Activated T-helper 1 cell treated with Interleukin-2 at 50 U/mL for 16 hours (primary cell): ENCODE data around the gene DCP1B.

Experiments used
- DNase-seq: peaks from one replicate; pipeline ENCODE4 v3.0.0-alpha.2; 2020; ENCODE audit warnings: low read depth

DCP1B gene

GRCh38 chr12:1919763-1920162 is 84.5 kb downstream of the DCP1B start:
- no peak for DNase-seq

DNA sequence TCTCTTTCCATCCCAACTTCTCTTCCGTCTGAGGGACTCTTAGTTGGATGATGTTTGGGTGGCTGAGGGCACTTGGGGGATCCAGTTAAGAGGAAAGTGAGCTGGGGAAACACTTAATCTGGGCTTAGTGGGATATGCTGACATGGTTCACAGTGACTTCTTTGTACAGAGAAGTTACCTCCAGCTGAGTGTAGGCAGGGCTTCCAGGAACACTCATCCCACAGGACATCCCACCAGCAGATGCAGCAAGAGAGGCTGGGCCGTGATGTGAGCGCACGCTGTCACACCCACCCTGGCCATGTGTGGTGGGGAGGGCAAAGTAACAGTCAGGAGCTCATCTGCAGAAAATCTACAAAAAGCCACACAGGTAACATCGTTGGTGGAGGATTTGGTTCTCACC is 85.0 kb downstream of the DCP1B start:
- DNase-seq: no peak

DNA sequence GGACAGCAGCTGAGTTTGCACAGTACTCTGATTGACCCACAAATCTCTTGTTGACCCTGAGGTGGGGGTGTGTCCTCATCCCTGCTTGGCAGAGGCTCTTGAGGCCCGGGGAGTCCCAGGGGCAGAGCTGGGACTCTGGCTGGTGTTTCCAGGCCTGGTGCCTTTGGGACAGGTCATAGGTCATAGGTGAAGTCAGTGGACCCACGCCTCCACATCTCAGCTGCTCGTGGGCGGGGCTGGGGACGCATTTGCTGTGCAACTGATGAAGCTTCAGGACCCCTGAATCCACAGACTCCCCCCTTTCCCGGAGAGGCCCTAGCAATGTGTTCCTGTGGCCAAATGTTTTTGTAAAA is 85.4 kb downstream of the DCP1B start:
- DNase-seq: no peak

DNA sequence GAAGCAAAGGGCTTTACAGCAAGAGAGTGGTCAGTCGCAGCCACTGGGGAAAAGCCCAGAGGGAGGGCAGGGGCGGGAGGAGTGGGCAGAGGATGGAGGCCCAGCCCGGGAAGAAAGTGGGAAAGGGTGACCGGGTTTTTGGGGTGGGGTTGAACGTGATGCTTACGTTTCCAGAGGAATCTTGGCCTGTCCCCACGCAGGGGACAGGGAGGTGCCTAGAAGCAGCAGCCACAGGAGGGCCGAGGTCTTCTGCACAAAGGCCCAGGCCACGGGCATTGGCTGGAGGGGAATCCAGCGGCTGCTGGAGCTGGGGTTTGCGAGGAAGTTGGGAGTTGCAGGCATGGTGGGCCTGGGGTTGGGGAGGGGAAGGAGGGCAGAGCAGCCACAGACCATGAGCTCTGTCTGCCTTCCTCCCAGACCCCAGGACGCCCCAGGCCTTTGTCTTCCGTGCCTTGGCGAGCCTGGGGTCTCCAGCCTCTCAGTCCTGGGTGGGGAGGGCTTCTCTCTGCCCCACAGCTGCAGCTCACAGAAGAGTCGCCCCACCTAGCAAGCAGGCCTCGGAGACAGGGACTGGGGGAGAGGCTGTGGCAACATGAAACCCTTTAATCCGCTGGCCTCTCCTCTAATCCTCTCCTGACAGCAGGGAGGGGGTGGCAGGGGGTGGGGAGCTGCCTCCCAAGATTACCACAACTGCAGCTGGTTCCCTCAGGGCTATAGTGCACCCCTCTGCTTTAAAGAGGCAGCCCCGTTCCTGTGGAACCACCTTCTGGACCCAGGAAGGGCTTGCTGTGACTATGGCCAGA is 86.0 kb downstream of the DCP1B start, which contains the start of gene CACNA2D4:
CACNA2D4 (minus strand) TSS at position 572 of the 803 bp plus-strand sequence; CDS start at position 393, 179 bp downstream.
- DNase-seq: no peak

GRCh38 chr12:1917172-1918070 is 86.8 kb downstream of the DCP1B start:
- DNase-seq: no peak

- no peak for DNase-seq
Measured at GRCh38 chr12:1916371-1917171, 87.7 kb downstream of the DCP1B start.

DNA sequence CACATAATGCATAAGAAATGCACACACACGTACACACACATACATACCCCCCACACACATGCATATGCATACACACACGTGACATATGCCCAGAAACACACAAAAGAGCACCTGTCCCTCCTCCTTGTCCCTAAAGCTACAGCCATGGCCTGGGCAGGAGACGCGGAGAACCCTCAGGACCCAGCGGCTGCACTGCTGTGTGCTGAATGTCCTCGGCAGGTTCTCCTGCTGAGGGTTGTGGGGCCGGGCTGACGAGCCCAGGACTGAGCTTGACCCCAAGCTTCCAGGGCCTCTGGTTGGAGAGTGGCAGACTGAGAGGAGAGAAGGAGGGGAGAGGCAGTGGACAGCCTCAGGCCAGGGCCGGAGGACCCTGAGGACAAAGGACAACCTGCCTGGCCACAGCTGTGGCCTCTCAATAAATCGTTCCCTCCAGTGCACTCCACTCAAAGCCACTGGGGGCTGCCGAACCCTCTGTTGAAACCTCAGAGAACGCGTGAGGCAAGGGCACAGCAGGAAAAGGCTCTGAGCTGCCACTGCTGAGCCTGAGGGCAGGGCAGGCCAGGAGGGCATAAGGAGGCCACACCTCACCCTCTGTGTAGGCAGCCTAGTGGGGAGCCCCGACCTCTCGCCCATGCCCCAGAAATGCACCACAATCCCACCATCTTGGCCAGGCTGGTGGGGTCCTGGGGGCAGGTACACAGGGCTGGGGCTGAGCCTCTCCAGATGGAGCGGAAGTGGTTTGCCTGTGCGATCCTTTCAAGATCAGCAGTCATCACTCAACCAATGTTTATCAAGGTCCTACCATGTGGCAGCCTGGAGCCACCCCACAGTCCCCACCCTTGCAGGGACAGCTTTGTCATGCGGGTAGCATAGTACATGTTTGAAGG is 88.9 kb downstream of the DCP1B start:
- peak; percentile 29 for DNase-seq

GRCh38 chr12:1914114-1914911 is 89.9 kb downstream of the DCP1B start:
- DNase-seq: no peak

GRCh38 chr12:1913377-1914113 is 90.7 kb downstream of the DCP1B start:
- DNase-seq: no peak

GRCh38 chr12:1912580-1913376 is 91.5 kb downstream of the DCP1B start:
- no peak for DNase-seq

DNA sequence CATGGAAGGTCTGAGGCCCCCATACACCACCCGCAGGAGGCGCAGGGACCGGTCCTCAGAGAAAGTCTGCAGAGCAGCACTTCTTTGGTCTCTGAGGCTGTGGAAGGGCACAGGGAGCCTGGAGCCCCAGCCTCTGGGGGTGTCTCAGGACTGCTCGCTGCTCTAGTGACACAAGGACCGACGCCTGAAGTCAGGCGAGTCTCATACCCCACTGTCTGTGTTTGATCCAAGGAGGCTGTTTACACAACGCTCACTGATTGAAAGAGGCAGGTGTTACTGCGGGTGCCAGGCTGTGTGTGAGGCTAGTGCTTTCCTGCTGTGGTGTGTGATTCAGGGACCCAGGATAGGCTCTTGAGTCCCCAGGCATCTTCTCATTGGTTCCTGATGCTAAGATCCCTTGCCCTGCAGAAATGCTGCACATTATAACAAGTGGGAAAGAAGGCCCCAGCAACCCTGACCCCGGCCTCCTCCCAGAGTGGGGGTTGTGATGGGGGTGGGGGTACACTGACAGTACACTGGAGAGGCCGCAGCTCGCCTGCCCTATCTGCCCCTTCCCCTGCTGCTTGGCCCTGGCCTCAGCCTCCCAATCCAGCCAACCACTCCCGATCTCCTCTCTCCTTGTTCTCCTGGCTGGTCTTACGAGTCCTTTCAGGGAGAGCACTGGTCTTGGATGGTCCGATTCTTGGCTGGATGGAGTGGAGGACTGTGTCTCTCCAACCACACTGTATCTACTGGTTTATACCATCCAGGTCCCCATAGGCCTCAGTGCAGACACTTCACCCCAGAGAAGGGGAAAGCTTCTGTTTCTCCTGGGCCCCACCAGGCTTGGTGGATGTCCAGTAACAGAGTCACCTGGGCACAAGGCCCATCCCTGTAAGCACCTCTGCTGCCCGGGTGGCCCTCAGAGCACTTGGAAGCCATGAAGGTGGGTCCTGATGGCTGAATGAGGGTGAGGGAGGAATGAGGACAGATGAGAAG is 92.4 kb downstream of the DCP1B start:
- no peak for DNase-seq

DNA sequence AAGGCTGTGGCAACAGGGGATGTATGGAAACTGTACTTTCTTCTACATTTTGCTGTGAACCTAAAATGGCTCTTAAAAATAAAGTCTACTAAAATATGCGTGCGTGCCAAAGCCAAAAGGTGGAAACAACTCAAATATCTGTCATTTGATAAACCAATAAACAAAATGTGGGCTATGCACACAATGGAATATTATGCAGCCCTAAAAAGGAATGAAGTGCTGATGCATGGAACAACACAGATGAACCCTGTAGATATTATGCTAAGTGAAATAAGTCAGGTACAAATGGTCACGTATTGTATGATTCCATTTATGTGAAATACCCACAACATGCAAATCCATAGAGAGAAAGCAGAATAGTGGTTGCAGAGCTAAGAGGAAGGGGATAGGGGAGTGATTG is 93.8 kb downstream of the DCP1B start:
- DNase-seq: no peak

GRCh38 chr12:1908758-1909157 is 95.5 kb downstream of the DCP1B start:
- no peak for DNase-seq

DNA sequence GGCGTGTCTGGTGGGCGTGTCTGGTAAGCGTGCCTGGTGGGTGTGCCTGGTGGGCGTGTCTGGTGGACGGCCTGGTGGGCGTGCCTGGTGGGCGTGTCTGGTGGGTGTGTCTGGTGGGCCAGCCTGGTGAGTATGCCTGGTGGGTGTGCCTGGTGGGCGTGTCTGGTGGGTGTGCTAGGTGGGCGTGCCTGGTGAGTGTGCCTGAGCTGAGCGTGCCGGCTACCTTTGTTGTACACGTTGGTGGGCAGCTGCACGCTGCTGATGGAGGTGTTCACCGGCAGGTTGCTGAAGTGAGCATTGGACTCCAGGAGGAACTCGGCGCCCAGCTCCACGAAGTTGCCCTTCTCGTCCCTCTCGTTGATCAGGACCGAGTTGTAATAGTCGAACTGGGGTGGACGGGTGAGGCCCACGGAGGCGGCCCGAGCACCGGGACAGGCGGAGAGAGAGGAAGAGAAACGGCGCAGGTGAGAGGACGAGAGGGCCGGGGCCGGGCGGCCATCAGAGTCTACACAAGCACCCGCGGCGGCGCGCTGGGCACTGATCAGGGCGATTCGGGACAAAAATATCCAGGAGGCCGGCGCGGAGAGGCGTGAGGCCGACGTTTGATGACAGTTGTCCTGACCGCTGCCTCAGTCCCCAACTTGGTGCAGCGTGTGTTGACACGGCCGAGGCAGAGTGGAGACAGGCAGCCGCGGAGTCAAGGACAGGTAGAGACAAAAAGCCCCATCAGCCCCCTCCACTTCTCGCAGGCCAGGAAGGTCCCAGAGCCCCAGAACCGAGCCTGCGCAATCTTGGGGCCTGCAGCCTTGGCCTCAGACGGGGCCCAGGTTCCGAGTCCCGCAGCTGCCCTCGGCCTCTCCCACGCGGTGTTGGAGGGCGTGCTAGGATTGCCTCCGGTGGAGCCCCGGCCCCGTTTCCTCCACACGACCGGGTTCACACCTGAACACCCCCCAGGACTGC is 96.3 kb downstream of the DCP1B start:
- no peak for DNase-seq

DNA sequence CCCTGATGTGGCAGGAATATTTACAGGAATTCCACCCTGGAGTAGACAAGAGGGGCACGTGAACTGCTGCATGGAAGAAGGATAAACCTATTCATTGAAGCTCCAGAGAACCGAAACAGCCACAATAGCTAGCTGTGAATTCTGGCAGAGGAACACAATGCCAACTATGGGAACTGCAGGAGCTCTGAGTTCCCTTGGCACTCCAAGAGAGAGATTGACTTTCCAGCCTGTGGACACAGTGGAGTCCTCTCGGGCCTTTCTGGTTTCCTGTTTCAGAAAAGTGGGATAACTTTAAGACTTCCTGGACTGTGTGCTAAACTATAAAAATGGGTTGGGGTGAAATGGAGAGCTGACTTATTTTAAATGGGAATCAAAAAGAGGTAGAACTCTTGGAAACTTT is 97.7 kb downstream of the DCP1B start:
- DNase-seq: no peak

DNA sequence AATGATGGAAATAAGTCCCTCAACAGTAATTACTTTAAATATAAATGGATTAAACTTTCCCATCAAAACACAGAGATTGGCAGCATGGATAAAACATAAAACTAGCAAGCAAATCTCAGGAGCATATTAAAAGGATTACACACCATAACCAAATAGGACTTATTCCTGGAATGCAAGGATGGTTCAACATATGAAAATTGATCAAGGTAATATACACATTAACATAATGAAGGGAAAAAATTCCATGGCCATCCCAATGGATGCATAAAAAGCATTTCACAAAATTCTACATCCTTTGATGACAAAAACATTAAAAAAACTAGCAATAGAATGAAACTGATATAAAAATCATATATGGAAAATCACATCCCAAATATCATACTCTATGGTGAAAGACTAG is 99.4 kb downstream of the DCP1B start:
- no peak for DNase-seq
